H9 (cell line): ENCODE measurements around the gene SREBF1. TPM values are rescaled to one million over a fixed set of nuclear protein-coding genes. Genes with fewer than 3 reads are reported as not detected.

Source experiments
- DNase-seq: peaks from one replicate; pipeline ENCODE4 v3.0.0-alpha.2; 2017
- H2AFZ ChIP-seq: one replicate; pipeline ENCODE4 v1.6.1; 2013; ENCODE audit warnings: mild to moderate bottlenecking, low read length, control low read depth, moderate library complexity
- H2AK5ac ChIP-seq: 2 replicates; pipeline ENCODE4 v1.6.1; 2013; ENCODE audit warnings: low read length, control low read depth, mixed read lengths; ENCODE audit not compliant: insufficient read length
- H2BK120ac ChIP-seq: one replicate; pipeline ENCODE4 v1.6.1; 2013; ENCODE audit warnings: low read depth, mild to moderate bottlenecking, low read length, control low read depth, inconsistent platforms; ENCODE audit not compliant: poor library complexity, severe bottlenecking
- H2BK12ac ChIP-seq: 2 replicates; pipeline ENCODE4 v1.6.1; 2013; ENCODE audit warnings: low read length, control low read depth, mixed read lengths, low read depth; ENCODE audit not compliant: insufficient read length
- H2BK15ac ChIP-seq: 2 replicates; pipeline ENCODE4 v1.6.1; 2013; ENCODE audit warnings: low read depth, low read length, control low read depth
- H2BK20ac ChIP-seq: one replicate; pipeline ENCODE4 v1.6.1; 2013; ENCODE audit warnings: low read depth, mild to moderate bottlenecking, low read length, control low read depth, inconsistent platforms; ENCODE audit not compliant: poor library complexity, severe bottlenecking
- H2BK5ac ChIP-seq: 2 replicates; pipeline ENCODE4 v1.6.1; 2013; ENCODE audit warnings: low read length, control low read depth, mixed read lengths; ENCODE audit not compliant: insufficient read length
- H3K14ac ChIP-seq: 2 replicates; pipeline ENCODE4 v1.6.1; 2013; ENCODE audit warnings: low read length, control low read depth; ENCODE audit not compliant: insufficient read depth
- H3K18ac ChIP-seq: 2 replicates; pipeline ENCODE4 v1.6.1; 2013; ENCODE audit warnings: low read depth, mild to moderate bottlenecking, mixed read lengths, low read length, control low read depth; ENCODE audit not compliant: insufficient read length
- H3K23ac ChIP-seq: 2 replicates; pipeline ENCODE4 v1.6.1; 2013; ENCODE audit warnings: low read length, control low read depth, mixed read lengths, low read depth; ENCODE audit not compliant: insufficient read length
- H3K23me2 ChIP-seq: 2 replicates; pipeline ENCODE4 v1.6.1; 2013; ENCODE audit warnings: low read depth, mild to moderate bottlenecking, mixed read lengths, low read length, control low read depth; ENCODE audit not compliant: insufficient read length, poor library complexity, severe bottlenecking
- H3K27ac ChIP-seq: 2 replicates; pipeline ENCODE4 v1.5.1; 2013; ENCODE audit warnings: low read length, control low read depth, mixed read lengths, low read depth; ENCODE audit not compliant: insufficient read length
- H3K27me3 ChIP-seq: 2 replicates; pipeline ENCODE4 v1.6.1; 2013; ENCODE audit warnings: low read length, control low read depth, inconsistent platforms; ENCODE audit not compliant: insufficient read depth
- H3K4ac ChIP-seq: 2 replicates; pipeline ENCODE4 v1.6.1; 2013; ENCODE audit warnings: low read depth, mild to moderate bottlenecking, control low read depth, inconsistent platforms, low read length, moderate library complexity
- H3K4me1 ChIP-seq: 2 replicates; pipeline ENCODE4 v1.6.1; 2013; ENCODE audit warnings: low read length, control low read depth, inconsistent platforms; ENCODE audit not compliant: insufficient read depth
- H3K4me2 ChIP-seq: 2 replicates; pipeline ENCODE4 v1.6.1; 2013; ENCODE audit warnings: low read length, control low read depth, mixed read lengths; ENCODE audit not compliant: insufficient read length, insufficient read depth
- H3K56ac ChIP-seq: 2 replicates; pipeline ENCODE4 v1.6.1; 2013; ENCODE audit warnings: low read depth, mild to moderate bottlenecking, mixed read lengths, low read length, control low read depth; ENCODE audit not compliant: insufficient read length
- H3K79me1 ChIP-seq: 2 replicates; pipeline ENCODE4 v1.6.1; 2013; ENCODE audit warnings: low read depth, mild to moderate bottlenecking, moderate library complexity, low read length, control low read depth, inconsistent platforms; ENCODE audit not compliant: insufficient read depth, poor library complexity, severe bottlenecking
- H3K79me2 ChIP-seq: 2 replicates; pipeline ENCODE4 v1.6.1; 2013; ENCODE audit warnings: low read length, control low read depth, inconsistent platforms; ENCODE audit not compliant: insufficient read depth
- H3K9ac ChIP-seq: 2 replicates; pipeline ENCODE4 v1.6.1; 2013; ENCODE audit warnings: low read length, control low read depth, mixed read lengths; ENCODE audit not compliant: insufficient read length; ENCODE audit errors: extremely low read depth
- H3K9me3 ChIP-seq: one replicate; pipeline ENCODE4 v1.6.1; 2013; ENCODE audit warnings: low read depth, low read length, inconsistent platforms; ENCODE audit not compliant: control insufficient read depth
- H3T11ph ChIP-seq: one replicate; pipeline ENCODE4 v1.6.1; 2013; ENCODE audit warnings: mild to moderate bottlenecking, low read length, control low read depth, inconsistent platforms
- H4K20me1 ChIP-seq: one replicate; pipeline ENCODE4 v1.6.1; 2013; ENCODE audit not compliant: control insufficient read depth, insufficient read length, insufficient read depth
- H4K5ac ChIP-seq: 2 replicates; pipeline ENCODE4 v1.6.1; 2013; ENCODE audit warnings: low read depth, mild to moderate bottlenecking, mixed read lengths, low read length, control low read depth; ENCODE audit not compliant: insufficient read length
- H4K8ac ChIP-seq: replicated peaks from 2 replicates; pipeline ENCODE4 v1.6.1; 2013; ENCODE audit warnings: low read length, control low read depth, mixed read lengths, low read depth; ENCODE audit not compliant: insufficient read length
- H4K91ac ChIP-seq: 2 replicates; pipeline ENCODE4 v1.6.1; 2013; ENCODE audit warnings: low read depth, mild to moderate bottlenecking, moderate library complexity, mixed read lengths, low read length, control low read depth; ENCODE audit not compliant: insufficient read length
- H3K27ac Mint-ChIP-seq, 3 experiments: 2 replicates in 2 of 3; 3 replicates in 1 of 3; pipeline ENCODE4 v1.8.0; 2020 to 2021; ENCODE audit warnings: mixed read lengths in 3 of 3, mild to moderate bottlenecking in 1 of 3, moderate library complexity in 1 of 3
- H3K27me3 Mint-ChIP-seq: 2 replicates; pipeline ENCODE4 v1.8.0; 2021; ENCODE audit warnings: low read depth, mild to moderate bottlenecking, moderate library complexity, mixed read lengths
- H3K36me3 Mint-ChIP-seq, 3 experiments: 2 replicates in 2 of 3; 3 replicates in 1 of 3; pipeline ENCODE4 v1.8.0; 2020 to 2021; ENCODE audit warnings: low read depth in 3 of 3, mixed read lengths in 3 of 3; ENCODE audit not compliant: insufficient read depth in 1 of 3
- H3K4me1 Mint-ChIP-seq, 2 experiments: 2 replicates each; pipeline ENCODE4 v1.8.0; 2020; ENCODE audit warnings: mixed read lengths in 2 of 2
- H3K4me3 Mint-ChIP-seq, 2 experiments: 2 replicates in 1 of 2; 3 replicates in 1 of 2; pipeline ENCODE4 v1.8.0; 2020 to 2021; ENCODE audit warnings: mild to moderate bottlenecking in 2 of 2, mixed read lengths in 2 of 2, moderate library complexity in 1 of 2
- H3K9me3 Mint-ChIP-seq, 2 experiments: 2 replicates in 1 of 2; 3 replicates in 1 of 2; pipeline ENCODE4 v1.8.0; 2020; ENCODE audit warnings: mild to moderate bottlenecking in 2 of 2, mixed read lengths in 2 of 2, moderate library complexity in 1 of 2
- WGBS: extraction: QIAGEN DNeasy Blood & Tissue Kit; methylation state at CpG from one replicate; pipeline ENCODE4 v1.1.7; 2013; ENCODE audit warnings: missing lambda C conversion rate, low lambda C conversion rate, mixed read lengths; ENCODE audit not compliant: insufficient read length; ENCODE audit errors: extremely low coverage; 5-methylcytosine and 5-hydroxymethylcytosine counted together
- total RNA-seq: library from RNA; stranded (reverse); gene quantifications from 2 replicates; pipeline ENCODE4 v1.2.1, GENCODE V29; 2021
- TF ChIP-seq, protein P1 (sequence below): fragments of 200-600 bp; sonication (generic); conservative IDR thresholded peaks from 3 replicates; pipeline ENCODE4 v1.8.0; 2021; ENCODE audit warnings: antibody characterized with exemption, mild to moderate bottlenecking

SREBF1 gene
- total RNA-seq, 1 experiment from 2014 or later, result 81.9 TPM

DNA sequence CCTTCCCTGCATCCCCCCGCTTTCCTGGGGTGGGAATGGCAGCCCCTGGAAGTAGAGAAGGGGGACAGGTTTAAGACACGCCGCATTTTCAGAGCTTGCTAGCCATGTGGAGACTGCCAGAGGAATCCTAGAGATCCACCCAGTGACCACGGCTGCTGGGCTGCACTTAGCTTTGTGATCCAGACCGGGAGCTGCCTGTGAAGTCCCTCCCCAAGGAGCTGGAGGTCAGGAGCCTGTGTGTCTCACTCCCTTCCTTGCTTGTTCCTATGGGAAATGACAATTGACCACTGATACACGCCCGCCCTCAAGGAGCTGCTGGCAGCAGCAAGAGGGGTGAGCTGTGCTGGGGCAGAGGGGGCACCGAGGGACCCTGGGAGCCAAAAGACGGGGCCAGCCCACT lies 73.7 kb downstream of the SREBF1 start:
- Histone ChIP-seq H3K9ac (no peak overlapping the region), H3K18ac (no peak overlapping the region), H2BK20ac (no peak overlapping the region), H3K4ac (no peak overlapping the region), H4K91ac (no peak overlapping the region), H2BK5ac (no peak overlapping the region), H3K79me2 (no peaks in the 10 kb centered on the region), H2BK120ac (no peak overlapping the region), H3K27ac (no peak overlapping the region), H3K27me3 (no peaks in the 10 kb centered on the region), H2AFZ (no peak overlapping the region), H3K4me1 (no peaks in the 10 kb centered on the region), H3K56ac (no peak overlapping the region), H3K9me3 (no peaks in the 10 kb centered on the region), H2BK12ac (no peak overlapping the region), H3K14ac (no peak overlapping the region), H3K23me2 (no peaks in the 10 kb centered on the region), H3K79me1 (no peaks in the 10 kb centered on the region), H3K23ac (no peak overlapping the region), H2BK15ac (no peak overlapping the region), H4K20me1 (no peaks in the 10 kb centered on the region), H4K5ac (no peak overlapping the region), H4K8ac (no peak overlapping the region), H3K4me2 (no peak overlapping the region), H2AK5ac (no peak overlapping the region), H3T11ph (no peak overlapping the region)
- no peak for DNase-seq
- Mint-ChIP-seq H3K4me1 (peaks cover 6 to 36% of the 10 kb centered on the region in 2 experiments), H3K9me3 (no peaks in the 10 kb centered on the region), H3K4me3 (no peak overlapping the region), H3K36me3 (no peaks in the 10 kb centered on the region), H3K27ac (no peak overlapping the region), H3K27me3 (peaks cover 29% of the 10 kb centered on the region)
- no CpG with 5 or more reads among the region's 9 CpGs for whole genome bisulfite sequencing
- TF ChIP-seq, protein P1, sequence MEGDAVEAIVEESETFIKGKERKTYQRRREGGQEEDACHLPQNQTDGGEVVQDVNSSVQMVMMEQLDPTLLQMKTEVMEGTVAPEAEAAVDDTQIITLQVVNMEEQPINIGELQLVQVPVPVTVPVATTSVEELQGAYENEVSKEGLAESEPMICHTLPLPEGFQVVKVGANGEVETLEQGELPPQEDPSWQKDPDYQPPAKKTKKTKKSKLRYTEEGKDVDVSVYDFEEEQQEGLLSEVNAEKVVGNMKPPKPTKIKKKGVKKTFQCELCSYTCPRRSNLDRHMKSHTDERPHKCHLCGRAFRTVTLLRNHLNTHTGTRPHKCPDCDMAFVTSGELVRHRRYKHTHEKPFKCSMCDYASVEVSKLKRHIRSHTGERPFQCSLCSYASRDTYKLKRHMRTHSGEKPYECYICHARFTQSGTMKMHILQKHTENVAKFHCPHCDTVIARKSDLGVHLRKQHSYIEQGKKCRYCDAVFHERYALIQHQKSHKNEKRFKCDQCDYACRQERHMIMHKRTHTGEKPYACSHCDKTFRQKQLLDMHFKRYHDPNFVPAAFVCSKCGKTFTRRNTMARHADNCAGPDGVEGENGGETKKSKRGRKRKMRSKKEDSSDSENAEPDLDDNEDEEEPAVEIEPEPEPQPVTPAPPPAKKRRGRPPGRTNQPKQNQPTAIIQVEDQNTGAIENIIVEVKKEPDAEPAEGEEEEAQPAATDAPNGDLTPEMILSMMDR, result no peak
